H1 (cell line): ENCODE data around the gene PHKA1. TPM values are rescaled to one million over a fixed set of nuclear protein-coding genes. Genes with fewer than 3 reads are reported as not detected.
A peak's percentile ranks its signal among the peaks of the same experiment; 100 is the strongest.

Experiments used
- ASH2L ChIP-seq: fragments of 200-600, 300-600 bp; sonication (generic); IDR thresholded peaks from one replicate; pipeline ENCODE4 v1.7.1; 2017; ENCODE audit warnings: low read length
- CBX5 ChIP-seq: fragments of 300-800, 300-1000 bp; sonication (generic); IDR thresholded peaks from 2 replicates; pipeline ENCODE4 v1.7.1; 2016; ENCODE audit warnings: antibody characterized with exemption, low read length, low read depth
- CREB1 ChIP-seq: IDR thresholded peaks from 2 replicates; pipeline ENCODE4 v1.6.1; 2012; ENCODE audit warnings: inconsistent platforms
- PHF8 ChIP-seq: fragments of 200-600 bp; sonication (generic); conservative IDR thresholded peaks from 2 replicates; pipeline ENCODE4 v1.7.1; 2012; ENCODE audit warnings: low read depth, mild to moderate bottlenecking, inconsistent platforms, low read length, moderate library complexity
- TAF1 ChIP-seq: IDR thresholded peaks from 2 replicates; pipeline ENCODE4 v1.6.1; 2011; ENCODE audit warnings: mild to moderate bottlenecking, low read depth, low read length
- TBP ChIP-seq: IDR thresholded peaks from 2 replicates; pipeline ENCODE4 v1.6.1; 2011; ENCODE audit warnings: low read depth, low read length, improper control_type of control experiment
- polyA plus RNA-seq, 7 experiments: library from polyadenylated mRNA; depleted of rRNA in 3 of 7; stranded (reverse) in 5 of 7; unstranded in 2 of 7; fragments of >200 nt in 5 of 7; fragments of 200-250 nt in 2 of 7; gene quantifications; 1 replicate in 5 of 7; 2 replicates in 1 of 7; 4 replicates in 1 of 7; pipeline versions ENCODE4 v1.2.1 to v1.2.3, GENCODE V29; 2011 to 2013; ENCODE audit warnings: missing spikeins in 2 of 7, mixed read lengths in 2 of 7
- total RNA-seq: library from RNA; stranded (reverse); fragmentation: NEBNext Ultra II Directional; extraction: Animal tissue kit (Norgen Biotek cat#: 25700); gene quantifications from 2 replicates; pipeline ENCODE4 v1.2.1, GENCODE V29; 2021
- TF ChIP-seq, protein P1 (sequence below): IDR thresholded peaks from 2 replicates; pipeline ENCODE4 v1.6.1; 2012; ENCODE audit warnings: inconsistent platforms

PHKA1 gene
- total and polyA plus RNA-seq, 2 of the 8 experiments (the other 6 are each of a cell fraction or from before 2014, with no cell fraction given) = 4.2 to 7.2 TPM

DNA sequence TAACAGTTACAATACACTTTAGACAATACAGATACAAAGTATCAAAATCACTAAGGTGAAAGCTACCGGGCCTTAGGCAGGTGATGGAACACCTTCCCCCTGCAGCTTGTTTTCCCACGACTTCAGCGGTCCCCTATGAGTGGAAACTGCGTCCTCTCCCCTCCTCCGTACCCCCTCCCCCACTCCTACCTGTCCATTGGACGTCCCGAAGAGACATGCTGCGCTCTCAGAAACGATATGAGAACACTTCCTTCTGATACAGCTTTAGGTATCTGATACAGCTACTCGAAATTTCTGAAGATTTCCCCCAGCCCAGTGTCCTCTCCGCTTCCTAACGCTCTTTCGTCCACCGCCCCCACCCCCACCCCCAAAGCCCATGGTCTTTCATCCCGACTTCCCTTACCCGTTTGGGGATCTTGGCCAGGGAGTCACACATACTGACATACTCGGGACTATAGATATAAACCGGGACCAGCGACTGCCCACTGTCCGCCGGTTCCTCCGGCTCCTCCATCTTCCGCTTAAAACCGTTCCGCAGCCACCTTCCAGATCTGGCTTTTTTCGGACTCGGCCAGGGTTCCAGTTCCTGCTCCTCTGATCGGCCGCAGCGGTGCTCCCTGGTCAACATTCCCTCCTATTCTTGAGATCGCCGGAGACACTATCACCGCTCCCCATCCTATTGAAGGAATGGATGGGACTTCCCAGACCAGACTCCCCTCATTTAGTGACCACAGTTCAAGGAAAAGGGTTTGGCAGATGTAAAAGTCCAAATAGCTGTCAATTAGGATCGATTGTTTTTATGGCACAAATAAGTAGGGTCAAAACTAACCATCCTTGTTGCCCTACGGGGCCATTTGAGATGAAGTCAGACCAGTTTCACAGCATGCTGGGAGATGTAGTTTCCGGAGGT lies 141.6 kb downstream of the PHKA1 start, which contains the start of gene HDAC8 (continued):
- TF ChIP-seq TBP (peak; percentile 14; the same call in 1 of the 2 replicates), CBX5 (no peak), PHF8 (no peak; the same call in 1 of the 2 replicates), CREB1 (peak; percentile 51; the same call in 1 of the 2 replicates), TAF1 (peak; percentile 61; the same call in 1 of the 2 replicates), ASH2L (peak; percentile 96)
- TF ChIP-seq, protein P1, sequence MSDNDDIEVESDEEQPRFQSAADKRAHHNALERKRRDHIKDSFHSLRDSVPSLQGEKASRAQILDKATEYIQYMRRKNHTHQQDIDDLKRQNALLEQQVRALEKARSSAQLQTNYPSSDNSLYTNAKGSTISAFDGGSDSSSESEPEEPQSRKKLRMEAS = no peak
